Right atrium auricular region (tissue), 2 donors: ENCODE measurements around the gene CLEC16A. TPM values are rescaled to one million over a fixed set of nuclear protein-coding genes. Genes with fewer than 3 reads are reported as not detected.
A peak's percentile ranks its signal among the peaks of the same experiment; 100 is the strongest.
"Not testable (repeated sequence)": the region's sequence is repeated elsewhere in the genome, so short reads cannot be mapped to it uniquely, and the experiment has no call there.

Experiments used
- DNase-seq: peaks from one replicate; pipeline ENCODE4 v3.0.0-alpha.2; 2019; ENCODE audit warnings: low spot score
- H3K27ac ChIP-seq, 2 donors: fragments of 200-600 bp; sonication (generic); 1 replicate in 1 of 2; 2 replicates in 1 of 2; pipeline ENCODE4 v1.5.1; 2016 to 2019
- H3K27me3 ChIP-seq, 2 donors: fragments of 200-600 bp; sonication (generic); one replicate each; pipeline versions ENCODE4 v1.5.1 to v1.6.0; 2017 to 2019
- H3K36me3 ChIP-seq: fragments of 200-600 bp; sonication (generic); one replicate; pipeline ENCODE4 v1.5.1; 2016
- H3K4me1 ChIP-seq, 2 donors: fragments of 200-600 bp; sonication (generic); one replicate each; pipeline versions ENCODE4 v1.5.1 to v1.6.0; 2017 to 2019
- H3K4me3 ChIP-seq, 2 donors: fragments of 200-600 bp; sonication (generic); 1 replicate in 1 of 2; 2 replicates in 1 of 2; pipeline ENCODE4 v1.5.1; 2017 to 2019; ENCODE audit warnings: mild to moderate bottlenecking in 1 of 2, moderate library complexity in 1 of 2
- H3K9me3 ChIP-seq, 2 donors: fragments of 200-600 bp; sonication (generic); one replicate each; pipeline ENCODE4 v1.5.1; 2019
- total RNA-seq, 2 donors: library from RNA; depleted of rRNA; stranded (reverse); fragments of >200 nt; gene quantifications; one replicate each; pipeline ENCODE4 v1.1.0, GENCODE V29; 2016
- TF ChIP-seq, protein P1 (sequence below), 2 donors: fragments of 200-600 bp; sonication (generic); IDR thresholded peaks; one replicate each; pipeline ENCODE4 v1.5.1; 2019; ENCODE audit warnings: antibody characterized with exemption in 2 of 2

Gene CLEC16A
- total RNA-seq, 2 donors from 2014 or later: 24.1 to 49.0 TPM

GRCh38 chr16:10941127-10941933 is 3.0 kb upstream of the CLEC16A start:
- Histone ChIP-seq H3K27me3 (no peaks in the 10 kb centered on the region), H3K27ac (peak overlapping the region; percentile 94 to 95), H3K4me3 (peak overlapping the region; percentile 87 to 96), H3K4me1 (peaks cover 0 to 84% of the 10 kb centered on the region in 2 donors), H3K36me3 (no peaks in the 10 kb centered on the region), H3K9me3 (no peaks in the 10 kb centered on the region)
- TF ChIP-seq, protein P1, sequence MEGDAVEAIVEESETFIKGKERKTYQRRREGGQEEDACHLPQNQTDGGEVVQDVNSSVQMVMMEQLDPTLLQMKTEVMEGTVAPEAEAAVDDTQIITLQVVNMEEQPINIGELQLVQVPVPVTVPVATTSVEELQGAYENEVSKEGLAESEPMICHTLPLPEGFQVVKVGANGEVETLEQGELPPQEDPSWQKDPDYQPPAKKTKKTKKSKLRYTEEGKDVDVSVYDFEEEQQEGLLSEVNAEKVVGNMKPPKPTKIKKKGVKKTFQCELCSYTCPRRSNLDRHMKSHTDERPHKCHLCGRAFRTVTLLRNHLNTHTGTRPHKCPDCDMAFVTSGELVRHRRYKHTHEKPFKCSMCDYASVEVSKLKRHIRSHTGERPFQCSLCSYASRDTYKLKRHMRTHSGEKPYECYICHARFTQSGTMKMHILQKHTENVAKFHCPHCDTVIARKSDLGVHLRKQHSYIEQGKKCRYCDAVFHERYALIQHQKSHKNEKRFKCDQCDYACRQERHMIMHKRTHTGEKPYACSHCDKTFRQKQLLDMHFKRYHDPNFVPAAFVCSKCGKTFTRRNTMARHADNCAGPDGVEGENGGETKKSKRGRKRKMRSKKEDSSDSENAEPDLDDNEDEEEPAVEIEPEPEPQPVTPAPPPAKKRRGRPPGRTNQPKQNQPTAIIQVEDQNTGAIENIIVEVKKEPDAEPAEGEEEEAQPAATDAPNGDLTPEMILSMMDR (IDR thresholded peaks at IDR 0.05): no peak
- DNase-seq: no peak

GRCh38 chr16:10941935-10942351 is 2.4 kb upstream of the CLEC16A start:
- H3K9me3 ChIP-seq, H3K36me3 ChIP-seq, H3K27me3 ChIP-seq, DNase-seq: not testable (repeated sequence)
- Histone ChIP-seq H3K27ac (peak overlapping the region; percentile 94 to 95), H3K4me1 (peaks cover 0 to 84% of the 10 kb centered on the region in 2 donors), H3K4me3 (peak overlapping the region; percentile 87 to 96)

DNA sequence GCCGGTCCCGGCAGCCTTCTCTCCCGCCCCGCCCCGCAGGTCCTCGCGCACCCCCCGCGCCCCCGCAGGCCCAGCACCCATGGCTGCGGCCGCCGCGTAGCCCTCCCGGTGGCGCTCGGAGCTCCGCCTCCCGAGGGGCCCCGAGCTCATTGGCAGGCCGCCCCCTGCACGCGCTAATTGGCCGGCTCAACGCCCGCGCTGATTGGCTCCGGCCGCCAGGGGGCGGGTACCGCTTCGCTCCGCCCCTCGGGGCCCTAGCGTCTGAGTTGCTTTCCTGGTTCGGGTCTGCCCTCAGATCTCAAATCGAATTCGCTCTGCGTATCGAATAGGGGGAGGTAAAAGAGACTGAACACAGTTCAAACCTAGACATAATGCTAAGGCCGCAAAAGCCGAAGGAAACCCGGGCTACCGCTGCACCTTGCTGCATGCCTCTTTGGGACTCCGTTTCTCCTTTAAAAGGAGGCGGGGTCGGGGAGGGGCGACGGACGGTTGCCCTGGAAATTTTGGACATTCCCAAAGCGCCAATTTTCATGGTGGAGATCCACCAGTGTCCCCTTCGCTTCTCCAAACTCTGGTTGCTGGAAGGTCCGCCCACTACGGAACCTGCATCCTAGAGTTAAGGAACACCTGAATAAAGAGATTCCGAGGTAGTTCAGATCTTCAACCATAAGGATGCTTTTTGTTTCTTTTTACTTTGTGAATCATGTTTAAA is 1.9 kb upstream of the CLEC16A start, which contains the start of gene DEXI:
Gene DEXI, minus strand, starts transcription at position 117 of the 712 bp plus-strand sequence. CDS start 463 bp downstream, outside the sequence.
- H3K9me3 ChIP-seq: no peaks in the 10 kb centered on the region
- no peaks in the 10 kb centered on the region for H3K27me3 ChIP-seq
- H3K4me1 ChIP-seq: peaks cover 0 to 84% of the 10 kb centered on the region in 2 donors
- H3K36me3 ChIP-seq: no peaks in the 10 kb centered on the region
- DNase-seq: peak; percentile 94
- H3K27ac ChIP-seq: peak within 1 kb of the TSS; percentile 94 to 95
- TF ChIP-seq, protein P1 (IDR thresholded peaks at IDR 0.05): peak; percentile 38 to 60
- H3K4me3 ChIP-seq: peak within 1 kb of the TSS; percentile 87 to 96

DNA sequence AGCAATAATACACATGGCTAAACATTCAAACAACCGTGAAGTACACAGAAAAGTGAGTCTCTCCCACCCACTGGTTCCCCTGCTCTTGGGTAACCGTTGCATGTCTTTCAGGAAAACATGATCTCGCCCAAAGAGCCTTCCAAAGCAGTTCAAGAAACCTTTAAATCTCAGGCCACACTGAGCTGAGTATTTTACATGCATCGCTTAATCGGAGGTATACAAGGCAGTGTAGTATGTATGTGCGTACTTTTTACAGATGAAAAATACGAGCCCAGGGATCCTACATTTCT is 1.4 kb upstream of the CLEC16A start:
- Histone ChIP-seq H3K4me3 (peak overlapping the region in 1 of 2 donors; percentile 87), H3K27ac (peak overlapping the region; percentile 94 to 95), H3K4me1 (peaks cover 0 to 79% of the 10 kb centered on the region in 2 donors), H3K9me3 (no peaks in the 10 kb centered on the region), H3K36me3 (no peaks in the 10 kb centered on the region), H3K27me3 (no peaks in the 10 kb centered on the region)
- TF ChIP-seq, protein P1 (IDR thresholded peaks at IDR 0.05): no peak
- no peak for DNase-seq

- peaks cover 0 to 68% of the 10 kb centered on the region in 2 donors for H3K4me1 ChIP-seq
- DNase-seq: no peak
- peak overlapping the region; percentile 84 to 95 for H3K27ac ChIP-seq
Observed at GRCh38 chr16:10945065-10945787, 862 bp downstream of the CLEC16A start.

More at GRCh38 chr16:10945065-10945787, 862 bp downstream of the CLEC16A start:
- Histone ChIP-seq H3K36me3 (no peaks in the 10 kb centered on the region), H3K27me3 (no peaks in the 10 kb centered on the region), H3K9me3 (no peaks in the 10 kb centered on the region), H3K4me3 (peak overlapping the region; percentile 98)
- TF ChIP-seq, protein P1 (IDR thresholded peaks at IDR 0.05): no peak
